Measurements from ENCODE around the gene EVX2. TPM values are rescaled to one million over a fixed set of nuclear protein-coding genes. Genes with fewer than 3 reads are reported as not detected.
A peak's percentile ranks its signal among the peaks of the same experiment; 100 is the strongest.

The EVX2 gene
- total RNA-seq, 1 experiment from 2014 or later = not detected

DNA sequence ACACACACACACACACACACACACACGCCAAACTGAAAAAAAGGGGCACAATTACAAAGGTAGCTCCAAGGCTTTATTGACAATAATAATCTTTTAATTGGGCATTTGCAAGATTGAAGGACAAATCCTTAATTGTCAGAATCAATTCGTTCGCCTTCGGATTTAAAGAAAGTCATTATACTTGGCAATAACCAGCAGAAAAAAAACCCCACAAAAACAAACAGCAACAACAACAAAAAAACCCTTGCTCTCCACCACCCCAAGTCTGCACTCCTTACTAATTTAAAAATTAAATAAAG, 44.0 kb upstream of the EVX2 start:
- no TSS peak for BruUV-seq (replicated peaks)

DNA sequence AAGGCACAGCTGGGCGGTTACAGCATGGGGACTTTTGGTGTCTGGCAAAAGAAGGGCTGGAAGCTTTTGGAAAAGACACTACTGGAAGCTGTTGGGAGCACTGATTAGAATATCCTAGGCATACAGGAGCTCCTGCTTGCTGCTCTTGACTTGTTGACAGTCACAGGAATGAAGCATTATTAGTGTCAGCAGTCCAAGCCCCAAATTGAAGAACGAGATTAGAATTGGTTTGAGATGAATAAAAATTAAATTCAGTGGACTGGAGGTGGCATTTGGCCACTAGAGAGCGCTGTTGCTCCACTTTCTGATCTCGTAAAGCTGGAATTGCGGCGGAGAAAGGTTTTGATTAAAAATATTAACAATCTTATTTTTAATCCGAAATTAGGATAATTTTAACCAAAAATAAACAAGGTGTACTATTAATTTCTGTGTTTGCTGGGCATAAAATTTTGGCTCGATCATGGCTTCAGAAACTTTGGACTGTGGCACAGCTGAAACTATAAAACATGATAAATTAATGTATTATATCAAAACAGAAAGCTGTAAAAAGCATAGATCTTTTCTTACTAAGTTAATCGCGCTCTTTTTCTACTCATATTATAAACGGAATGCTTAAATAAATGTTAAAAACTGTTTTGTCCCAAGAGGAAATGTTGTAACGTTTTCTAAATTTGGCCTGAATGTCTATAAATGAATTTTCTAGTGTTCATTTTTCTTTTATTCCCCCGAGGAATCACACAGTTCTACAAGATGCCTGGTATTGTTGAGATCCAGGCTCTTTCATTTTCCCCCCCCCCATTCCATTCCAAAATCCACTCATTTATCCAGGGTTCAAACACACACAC, 43.4 kb upstream of the EVX2 start:
- H3K27ac ChIP-seq = no peak overlapping the region
- ChIA-PET CTCF (interaction anchor here (0.6 to 2.9 kb wide), 10 partner anchors 328 to 1118 kb away, joined by 3 to 15 read pairs (median 10); no protein-coding TSS in a partner anchor), POLR2A (ENCODE audit: unreplicated experiment) (interaction anchor here (0.7 kb wide), 1 partner anchor 1035 kb away, joined by 3 read pairs; no protein-coding TSS in a partner anchor)
- H4K20me1 ChIP-seq (ENCODE audit: insufficient read depth) = no peaks in the 10 kb centered on the region
- BruUV-seq (replicated peaks) = no TSS peak
- H3K4me2 ChIP-seq = peak overlapping the region; percentile 34
- H3K9me2 ChIP-seq (ENCODE audit: insufficient read depth) = no peaks in the 10 kb centered on the region
- H3K79me2 ChIP-seq (ENCODE audit: low read depth) = no peaks in the 10 kb centered on the region
- H3K36me3 ChIP-seq (ENCODE audit: low read depth) = no peaks in the 10 kb centered on the region
- no peak overlapping the region for H2AFZ ChIP-seq
- no peaks in the 10 kb centered on the region for H3K4me1 ChIP-seq (replicated peaks; ENCODE audit: insufficient read depth)
- H3K27me3 ChIP-seq (ENCODE audit: insufficient read depth, low read depth) = peaks cover 52% of the 10 kb centered on the region
- H3K9me3 ChIP-seq (ENCODE audit: insufficient read depth, low read depth) = no peaks in the 10 kb centered on the region
- H3K4me3 ChIP-seq = 0 out of 2 replicates have a peak overlapping the region, but pooled peaks have one; percentile 3
- intact Hi-C loops (cut with micrococcal nuclease; ENCODE audit: unreplicated experiment) = loop anchor here (1.0 to 5.0 kb wide), 8 partner anchors 328 to 1205 kb away; no protein-coding TSS in a partner anchor
- no peaks in the 10 kb centered on the region for H3F3A ChIP-seq (ENCODE audit: insufficient read depth, low read depth)
- DNase-seq = peak; percentile 43 to 67
- TF ChIP-seq, protein P1, sequence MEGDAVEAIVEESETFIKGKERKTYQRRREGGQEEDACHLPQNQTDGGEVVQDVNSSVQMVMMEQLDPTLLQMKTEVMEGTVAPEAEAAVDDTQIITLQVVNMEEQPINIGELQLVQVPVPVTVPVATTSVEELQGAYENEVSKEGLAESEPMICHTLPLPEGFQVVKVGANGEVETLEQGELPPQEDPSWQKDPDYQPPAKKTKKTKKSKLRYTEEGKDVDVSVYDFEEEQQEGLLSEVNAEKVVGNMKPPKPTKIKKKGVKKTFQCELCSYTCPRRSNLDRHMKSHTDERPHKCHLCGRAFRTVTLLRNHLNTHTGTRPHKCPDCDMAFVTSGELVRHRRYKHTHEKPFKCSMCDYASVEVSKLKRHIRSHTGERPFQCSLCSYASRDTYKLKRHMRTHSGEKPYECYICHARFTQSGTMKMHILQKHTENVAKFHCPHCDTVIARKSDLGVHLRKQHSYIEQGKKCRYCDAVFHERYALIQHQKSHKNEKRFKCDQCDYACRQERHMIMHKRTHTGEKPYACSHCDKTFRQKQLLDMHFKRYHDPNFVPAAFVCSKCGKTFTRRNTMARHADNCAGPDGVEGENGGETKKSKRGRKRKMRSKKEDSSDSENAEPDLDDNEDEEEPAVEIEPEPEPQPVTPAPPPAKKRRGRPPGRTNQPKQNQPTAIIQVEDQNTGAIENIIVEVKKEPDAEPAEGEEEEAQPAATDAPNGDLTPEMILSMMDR (conservative IDR thresholded peaks at IDR 0.05) = peak; percentile 100
- no peak for TF ChIP-seq EZH2 (IDR thresholded peaks at IDR 0.05; ENCODE audit: low read depth)

More for the DNA sequence above, 44.0 kb upstream of the EVX2 start:
- Histone ChIP-seq H3K9me3 (ENCODE audit: insufficient read depth, low read depth) (no peaks in the 10 kb centered on the region), H3K27me3 (ENCODE audit: insufficient read depth, low read depth) (peaks cover 52% of the 10 kb centered on the region), H2AFZ (no peak overlapping the region), H3K4me1 (replicated peaks; ENCODE audit: insufficient read depth) (no peaks in the 10 kb centered on the region), H3K27ac (no peak overlapping the region), H3K36me3 (ENCODE audit: low read depth) (no peaks in the 10 kb centered on the region), H3F3A (ENCODE audit: insufficient read depth, low read depth) (no peaks in the 10 kb centered on the region), H4K20me1 (ENCODE audit: insufficient read depth) (no peaks in the 10 kb centered on the region), H3K9me2 (ENCODE audit: insufficient read depth) (no peaks in the 10 kb centered on the region), H3K79me2 (ENCODE audit: low read depth) (no peaks in the 10 kb centered on the region), H3K4me3 (no peak overlapping the region), H3K4me2 (no peak overlapping the region)
- no peak for TF ChIP-seq EZH2 (IDR thresholded peaks at IDR 0.05; ENCODE audit: low read depth)
- TF ChIP-seq, protein P1 (conservative IDR thresholded peaks at IDR 0.05) = no peak
- CTCF ChIA-PET = interaction anchor here (0.6 to 2.9 kb wide), 8 partner anchors 327 to 1117 kb away, joined by 3 to 15 read pairs (median 12); no protein-coding TSS in a partner anchor
- intact Hi-C loops (cut with micrococcal nuclease; ENCODE audit: unreplicated experiment) = loop anchor here (1.0 to 5.0 kb wide), 8 partner anchors 327 to 1205 kb away; no protein-coding TSS in a partner anchor
- no peak for DNase-seq
- POLR2A ChIA-PET (ENCODE audit: unreplicated experiment) = no interaction called here

DNA sequence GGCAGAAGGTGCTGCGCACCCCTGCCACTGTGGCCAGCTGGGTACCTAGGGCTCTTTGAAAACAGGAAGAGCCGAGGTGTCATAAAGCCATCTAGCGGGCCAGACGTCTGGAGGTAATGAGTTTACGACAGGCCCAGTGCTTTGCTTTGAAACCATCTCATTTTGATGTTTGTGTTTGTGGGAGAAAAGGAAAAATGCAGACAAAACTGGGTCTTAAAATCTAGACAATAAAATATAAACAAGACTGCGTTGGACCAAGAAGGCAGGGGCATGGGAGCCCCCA, 42.0 kb upstream of the EVX2 start:
- H3K4me2 ChIP-seq = no peak overlapping the region
- BruUV-seq (replicated peaks) = no TSS peak
- no peak overlapping the region for H2AFZ ChIP-seq
- no peak overlapping the region for H3K4me3 ChIP-seq
- no peaks in the 10 kb centered on the region for H3K9me3 ChIP-seq (ENCODE audit: insufficient read depth, low read depth)
- intact Hi-C loops (cut with micrococcal nuclease; ENCODE audit: unreplicated experiment) = loop anchor here (2.0 to 5.0 kb wide), 3 partner anchors 329 to 1207 kb away; no protein-coding TSS in a partner anchor
- POLR2A ChIA-PET (ENCODE audit: unreplicated experiment) = no interaction called here
- TF ChIP-seq, protein P1 (conservative IDR thresholded peaks at IDR 0.05) = no peak
- no peak for TF ChIP-seq EZH2 (IDR thresholded peaks at IDR 0.05; ENCODE audit: low read depth)
- H3K4me1 ChIP-seq (replicated peaks; ENCODE audit: insufficient read depth) = no peaks in the 10 kb centered on the region
- DNase-seq = no peak
- H3F3A ChIP-seq (ENCODE audit: insufficient read depth, low read depth) = no peaks in the 10 kb centered on the region
- CTCF ChIA-PET = no interaction called here
- no peak overlapping the region for H3K27ac ChIP-seq
- peaks cover 51% of the 10 kb centered on the region for H3K27me3 ChIP-seq (ENCODE audit: insufficient read depth, low read depth)
- no peaks in the 10 kb centered on the region for H3K9me2 ChIP-seq (ENCODE audit: insufficient read depth)
- H4K20me1 ChIP-seq (ENCODE audit: insufficient read depth) = no peaks in the 10 kb centered on the region
- no peaks in the 10 kb centered on the region for H3K36me3 ChIP-seq (ENCODE audit: low read depth)
- H3K79me2 ChIP-seq (ENCODE audit: low read depth) = no peaks in the 10 kb centered on the region
